NCI-H510A treated with DMSO at 0.1 percent for 48 hours (cell line): ENCODE results near the gene ZFP92.

Source experiments
- DNase-seq: peaks from one replicate; lab custom pipeline; 2025; lab: John Stamatoyannopoulos, UW

Gene ZFP92

GRCh38 chrX:153455571-153455970 lies 44.3 kb downstream of the ZFP92 start:
- no peak for DNase-seq

- no peak for DNase-seq
Observed at GRCh38 chrX:153456161-153456560, 44.9 kb downstream of the ZFP92 start.

GRCh38 chrX:153456704-153457103 lies 45.4 kb downstream of the ZFP92 start:
- DNase-seq, result no peak

- DNase-seq, result no peak
Observed at GRCh38 chrX:153457136-153457825, 46.0 kb downstream of the ZFP92 start.

GRCh38 chrX:153457827-153458466 lies 46.7 kb downstream of the ZFP92 start:
- DNase-seq, result no peak

GRCh38 chrX:153458476-153458875 lies 47.2 kb downstream of the ZFP92 start:
- no peak for DNase-seq

GRCh38 chrX:153459986-153460385 lies 48.7 kb downstream of the ZFP92 start:
- DNase-seq, result no peak

- DNase-seq, result no peak
Observed at GRCh38 chrX:153460826-153461225, 49.6 kb downstream of the ZFP92 start.
